Posterior cingulate gyrus (tissue), 11 donors: ENCODE measurements around the gene CPT2.
"Not testable (repeated sequence)": the region's sequence is repeated elsewhere in the genome, so short reads cannot be mapped to it uniquely, and the experiment has no call there.

Source experiments
- DNase-seq, 10 donors: peaks; one replicate each; pipeline versions ENCODE4 v3.0.0 to v3.0.0-alpha.2; 2020 to 2021; ENCODE audit warnings: mixed read lengths in 3 of 10
- intact Hi-C: fragments of 100-400 bp; cut with DNase I; formaldehyde crosslinking; loops from one replicate; pipeline ENCODE4 v1.15.1; 2023

Gene CPT2

DNA sequence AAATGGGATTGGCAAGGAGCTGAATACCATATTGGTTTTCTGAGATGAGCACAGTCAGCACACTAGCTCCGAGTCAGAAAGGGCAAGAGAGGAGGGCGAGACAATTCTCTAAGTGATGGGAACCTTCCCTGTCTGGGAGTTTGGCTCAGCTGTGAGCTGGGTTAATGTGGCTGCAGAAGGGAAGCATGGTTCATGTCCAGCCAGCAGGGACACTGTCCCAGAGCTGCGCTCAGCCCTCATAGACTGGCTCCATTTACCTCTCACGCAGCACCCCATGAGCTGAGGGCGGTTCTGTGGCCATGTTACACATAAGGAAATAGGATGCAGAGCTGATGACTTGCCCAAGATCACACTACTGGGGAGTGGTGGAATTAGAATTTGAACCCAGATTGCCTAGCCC lies 15.7 kb upstream of the CPT2 start:
- intact Hi-C loops, result loop anchor here (10.0 kb wide), 1 partner anchor 256 kb away; the partner anchor contains the start of genes ECHDC2 and SCP2
- no peak for DNase-seq

GRCh38 chr1:53182111-53182593 lies 14.5 kb upstream of the CPT2 start:
- peak; percentile 51 to 97 (median 82) for DNase-seq
- intact Hi-C loops, result loop anchor here (10.0 kb wide), 1 partner anchor 257 kb away; the partner anchor contains the start of genes ECHDC2 and SCP2

GRCh38 chr1:53182716-53183094 lies 13.9 kb upstream of the CPT2 start:
- intact Hi-C loops, result loop anchor here (10.0 kb wide), 1 partner anchor 258 kb away; the partner anchor contains the start of genes ECHDC2 and SCP2
- DNase-seq, result no peak

- no peak for DNase-seq
- intact Hi-C loops, result loop anchor here (10.0 kb wide), 1 partner anchor 259 kb away; the partner anchor contains the start of genes ECHDC2 and SCP2
Measured at GRCh38 chr1:53183095-53183990, 13.3 kb upstream of the CPT2 start.

DNA sequence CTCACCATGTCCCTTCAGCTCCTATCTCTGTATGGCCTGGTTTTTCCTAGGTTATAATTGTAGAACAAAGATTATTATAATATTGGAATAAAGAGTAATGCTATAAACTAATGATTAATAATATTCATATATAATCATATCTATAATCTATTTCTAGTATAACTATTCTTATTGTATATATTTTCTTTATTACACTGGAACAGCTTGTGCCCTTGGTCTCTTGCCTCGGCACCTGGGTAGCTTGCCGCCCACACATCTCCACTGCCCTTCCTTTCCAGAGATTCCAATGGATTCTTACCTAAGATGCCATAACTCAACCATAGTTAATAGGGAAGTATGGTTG lies 10.7 kb upstream of the CPT2 start:
- intact Hi-C loops, result loop anchor here (10.0 kb wide), 1 partner anchor 261 kb away; the partner anchor contains the start of genes ECHDC2 and SCP2
- not testable (repeated sequence) for DNase-seq

GRCh38 chr1:53186533-53186932 lies 10.1 kb upstream of the CPT2 start:
- no peak for DNase-seq
- intact Hi-C loops, result loop anchor here (10.0 kb wide), 1 partner anchor 262 kb away; the partner anchor contains the start of genes ECHDC2 and SCP2

DNA sequence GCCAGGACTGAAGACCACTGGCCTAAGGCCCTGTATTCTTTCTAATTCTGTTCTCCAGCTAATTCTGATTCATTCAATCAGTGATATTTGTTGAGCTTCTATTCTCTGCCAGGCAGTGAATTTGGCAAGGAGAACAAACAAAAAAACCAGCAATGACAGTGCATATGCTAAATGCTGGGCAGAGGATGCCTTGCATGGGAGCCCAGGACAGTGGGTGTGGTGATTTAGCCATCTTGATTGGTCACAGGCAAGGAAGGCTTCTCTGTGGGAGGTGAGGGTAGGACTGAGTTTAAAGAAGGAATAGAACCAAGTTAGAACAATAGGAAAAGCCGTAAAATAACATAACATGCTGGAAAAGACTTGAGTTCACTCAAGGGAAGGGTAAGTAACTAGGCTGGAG lies 9.2 kb upstream of the CPT2 start:
- no peak for DNase-seq
- intact Hi-C loops, result loop anchor here (10.0 kb wide), 1 partner anchor 263 kb away; the partner anchor contains the start of genes ECHDC2 and SCP2

DNA sequence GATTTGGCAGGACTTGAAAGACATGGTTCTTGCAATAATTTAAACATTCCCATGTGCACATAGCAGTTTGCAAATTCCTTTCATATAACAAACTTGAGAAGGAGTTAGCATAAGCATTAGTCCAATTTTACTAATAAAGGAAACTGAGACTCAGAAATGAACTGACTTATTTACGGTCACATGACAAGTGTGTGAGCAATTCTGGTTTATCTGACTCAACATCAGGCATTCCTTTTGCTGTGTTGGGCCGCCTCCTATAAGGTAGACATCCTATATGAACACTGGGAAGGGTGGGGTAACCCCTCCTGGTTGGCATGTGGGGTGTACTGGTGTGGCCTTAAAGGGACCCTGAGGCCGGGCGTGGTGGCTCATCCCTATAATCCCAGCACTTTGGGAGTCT lies 8.5 kb upstream of the CPT2 start:
- no peak for DNase-seq
- intact Hi-C loops, result loop anchor here (10.0 kb wide), 1 partner anchor 263 kb away; the partner anchor contains the start of genes ECHDC2 and SCP2

- no peak for DNase-seq
- intact Hi-C loops, result loop anchor here (10.0 kb wide), 1 partner anchor 264 kb away; the partner anchor contains the start of genes ECHDC2 and SCP2
Measured at GRCh38 chr1:53189061-53189460, 7.6 kb upstream of the CPT2 start.

DNA sequence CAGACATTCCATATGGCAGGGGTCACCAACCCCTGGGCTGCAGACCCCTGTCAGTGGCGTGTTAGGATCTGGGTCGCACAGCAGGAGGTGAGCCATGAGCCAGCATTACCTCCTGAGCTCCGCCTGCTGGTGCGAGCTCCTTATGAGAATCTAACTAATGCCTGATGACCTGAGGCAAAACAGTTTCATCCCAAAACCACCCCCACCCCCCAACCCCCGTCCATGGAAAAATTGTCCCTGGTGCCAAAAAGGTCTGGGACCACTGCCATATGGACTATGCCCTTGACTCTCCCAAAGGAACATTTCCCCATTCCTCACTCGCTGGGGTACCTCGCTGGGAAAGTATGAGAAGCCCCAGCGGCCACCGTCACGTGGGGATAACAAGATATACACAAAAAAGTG lies 6.4 kb upstream of the CPT2 start:
- DNase-seq, result no peak
- intact Hi-C loops, result no loop called here

DNA sequence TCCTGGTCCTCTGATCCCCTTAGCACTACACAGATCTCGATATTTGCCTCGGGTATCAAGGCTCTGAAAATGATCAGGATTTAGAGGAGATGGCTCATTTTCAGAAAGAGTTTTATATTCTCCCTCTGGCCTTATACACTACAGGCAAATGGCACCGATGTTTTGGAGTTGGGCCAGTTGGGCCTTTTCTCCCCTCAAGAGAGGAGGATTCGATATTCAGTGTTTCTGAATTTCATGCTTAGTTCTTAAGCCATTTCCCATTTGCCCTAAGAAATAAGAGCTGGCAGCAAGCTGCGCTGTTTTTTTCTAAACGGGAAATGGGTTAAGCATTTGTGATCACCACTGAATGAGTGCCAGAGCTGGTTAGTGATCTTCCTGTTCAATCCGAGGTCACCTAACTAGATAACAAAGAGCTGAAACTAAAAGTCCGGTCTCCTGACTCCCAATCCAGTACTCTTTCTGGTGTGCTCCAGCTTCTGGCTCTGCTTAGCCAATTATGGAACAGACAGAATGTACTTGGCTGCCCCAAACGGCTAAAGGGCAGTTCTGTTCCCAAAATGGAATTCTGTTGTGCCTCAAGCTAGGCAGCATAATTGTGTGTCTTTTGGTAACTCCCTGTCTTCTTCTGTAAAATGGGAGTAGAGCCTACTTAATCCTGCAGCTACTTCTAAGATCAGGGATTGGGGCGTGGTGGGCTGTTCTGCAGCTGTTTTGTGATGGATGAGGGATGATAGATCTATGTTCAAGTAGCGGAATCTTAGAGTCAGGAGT lies 1.2 kb upstream of the CPT2 start:
- intact Hi-C loops, result no loop called here
- no peak for DNase-seq

GRCh38 chr1:53196017-53196484 lies 573 bp upstream of the CPT2 start:
- DNase-seq, result no peak
- intact Hi-C loops, result no loop called here

- no peak for DNase-seq
- intact Hi-C loops, result loop anchor here (1.0 kb wide), 1 partner anchor 23 kb away; the partner anchor contains the start of gene CZIB
Measured at GRCh38 chr1:53197291-53198200, 922 bp downstream of the CPT2 start.

GRCh38 chr1:53198241-53198651 lies 1.6 kb downstream of the CPT2 start:
- DNase-seq, result no peak
- intact Hi-C loops, result no loop called here

DNA sequence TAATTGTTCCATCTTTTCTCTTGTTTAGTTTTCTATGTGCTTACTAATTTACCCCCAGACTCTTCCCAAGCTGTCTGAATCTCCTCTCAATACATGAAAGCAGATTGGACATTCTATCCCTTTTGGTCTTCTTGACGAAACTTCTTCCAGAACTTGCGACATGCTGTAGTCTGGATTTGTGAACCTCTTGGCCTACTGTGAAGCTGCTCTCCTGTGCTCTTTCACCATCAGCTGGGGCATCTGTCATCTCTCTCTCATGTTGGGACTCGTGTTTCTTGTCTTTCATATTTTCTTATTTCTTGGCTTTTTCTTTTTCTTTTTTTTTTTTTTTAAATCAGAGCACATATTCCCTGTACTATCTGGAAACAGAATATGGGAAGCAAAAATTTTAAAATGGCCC lies 6.8 kb downstream of the CPT2 start:
- intact Hi-C loops, result no loop called here
- no peak for DNase-seq

DNA sequence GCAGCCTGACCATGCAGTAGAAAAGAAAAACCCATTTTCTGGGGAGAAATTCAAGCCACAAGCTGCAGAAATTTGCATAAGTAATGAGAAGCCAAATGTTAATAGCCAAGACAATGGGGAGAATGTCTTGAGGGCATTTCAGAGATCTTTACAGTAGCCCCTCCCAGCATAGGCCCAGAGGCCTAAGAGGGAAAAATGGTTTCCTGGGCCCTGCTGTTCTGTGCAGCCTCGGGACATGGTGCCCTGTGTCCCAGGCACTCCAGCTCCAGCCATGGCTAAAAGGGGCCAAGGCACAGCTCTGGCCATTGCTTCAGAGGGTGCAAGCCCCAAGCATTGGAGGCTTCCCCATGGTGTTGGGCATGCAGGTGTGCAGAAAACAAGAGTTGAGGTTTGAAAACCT lies 8.9 kb downstream of the CPT2 start:
- intact Hi-C loops, DNase-seq: not testable (repeated sequence)

GRCh38 chr1:53206083-53206685 lies 9.6 kb downstream of the CPT2 start:
- DNase-seq, intact Hi-C loops: not testable (repeated sequence)

GRCh38 chr1:53206735-53207379 lies 10.2 kb downstream of the CPT2 start:
- intact Hi-C loops, result no loop called here
- DNase-seq, result no peak

DNA sequence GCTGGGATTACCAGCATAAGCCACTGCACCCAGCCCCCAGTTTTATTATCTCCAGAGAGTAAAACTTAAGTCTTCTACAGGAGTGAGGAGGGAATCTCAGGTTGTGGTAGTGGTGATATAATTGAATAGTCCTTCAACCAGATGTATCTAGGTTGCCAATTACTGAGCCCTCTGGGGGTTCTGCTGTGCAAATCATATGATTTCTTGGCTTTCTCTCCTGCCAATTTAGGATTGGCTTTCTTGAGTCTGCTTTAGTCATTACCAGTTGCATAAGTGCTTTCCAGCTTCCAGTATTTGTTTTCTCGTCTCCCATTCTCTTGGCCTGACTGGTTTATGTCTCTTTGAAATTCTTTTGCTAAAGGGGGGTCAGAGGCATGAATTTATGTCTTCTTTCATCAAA lies 11.1 kb downstream of the CPT2 start:
- DNase-seq, result no peak
- intact Hi-C loops, result no loop called here
